ENCODE measurements around the gene KLF7.

DNA sequence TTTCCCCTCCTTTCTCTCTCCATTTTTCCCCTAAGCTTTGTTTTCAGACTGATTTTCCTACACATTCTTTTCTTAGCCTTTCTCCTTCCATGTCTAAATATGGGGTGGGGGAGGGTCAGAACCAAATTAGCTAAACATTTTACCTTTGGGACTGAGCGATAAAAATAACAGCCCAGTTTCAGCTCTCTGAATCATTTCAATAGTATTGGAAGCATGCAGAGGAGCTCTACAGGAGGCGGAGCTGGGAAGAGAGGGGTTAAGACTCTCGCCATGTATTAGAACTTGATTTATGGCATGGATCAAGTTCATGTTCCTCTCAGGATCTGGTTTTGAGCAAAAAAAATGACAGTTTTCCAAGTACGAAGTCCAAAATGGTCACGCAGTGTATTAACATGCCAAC is 117.3 kb downstream of the KLF7 start:
- TF ChIP-seq, protein P1, sequence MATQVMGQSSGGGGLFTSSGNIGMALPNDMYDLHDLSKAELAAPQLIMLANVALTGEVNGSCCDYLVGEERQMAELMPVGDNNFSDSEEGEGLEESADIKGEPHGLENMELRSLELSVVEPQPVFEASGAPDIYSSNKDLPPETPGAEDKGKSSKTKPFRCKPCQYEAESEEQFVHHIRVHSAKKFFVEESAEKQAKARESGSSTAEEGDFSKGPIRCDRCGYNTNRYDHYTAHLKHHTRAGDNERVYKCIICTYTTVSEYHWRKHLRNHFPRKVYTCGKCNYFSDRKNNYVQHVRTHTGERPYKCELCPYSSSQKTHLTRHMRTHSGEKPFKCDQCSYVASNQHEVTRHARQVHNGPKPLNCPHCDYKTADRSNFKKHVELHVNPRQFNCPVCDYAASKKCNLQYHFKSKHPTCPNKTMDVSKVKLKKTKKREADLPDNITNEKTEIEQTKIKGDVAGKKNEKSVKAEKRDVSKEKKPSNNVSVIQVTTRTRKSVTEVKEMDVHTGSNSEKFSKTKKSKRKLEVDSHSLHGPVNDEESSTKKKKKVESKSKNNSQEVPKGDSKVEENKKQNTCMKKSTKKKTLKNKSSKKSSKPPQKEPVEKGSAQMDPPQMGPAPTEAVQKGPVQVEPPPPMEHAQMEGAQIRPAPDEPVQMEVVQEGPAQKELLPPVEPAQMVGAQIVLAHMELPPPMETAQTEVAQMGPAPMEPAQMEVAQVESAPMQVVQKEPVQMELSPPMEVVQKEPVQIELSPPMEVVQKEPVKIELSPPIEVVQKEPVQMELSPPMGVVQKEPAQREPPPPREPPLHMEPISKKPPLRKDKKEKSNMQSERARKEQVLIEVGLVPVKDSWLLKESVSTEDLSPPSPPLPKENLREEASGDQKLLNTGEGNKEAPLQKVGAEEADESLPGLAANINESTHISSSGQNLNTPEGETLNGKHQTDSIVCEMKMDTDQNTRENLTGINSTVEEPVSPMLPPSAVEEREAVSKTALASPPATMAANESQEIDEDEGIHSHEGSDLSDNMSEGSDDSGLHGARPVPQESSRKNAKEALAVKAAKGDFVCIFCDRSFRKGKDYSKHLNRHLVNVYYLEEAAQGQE (IDR thresholded peaks at IDR 0.05; ENCODE audit: insufficient read depth in 1 of 2, low read depth in 2 of 2, low read length in 1 of 2) = no peak
- TF ChIP-seq, protein P2, sequence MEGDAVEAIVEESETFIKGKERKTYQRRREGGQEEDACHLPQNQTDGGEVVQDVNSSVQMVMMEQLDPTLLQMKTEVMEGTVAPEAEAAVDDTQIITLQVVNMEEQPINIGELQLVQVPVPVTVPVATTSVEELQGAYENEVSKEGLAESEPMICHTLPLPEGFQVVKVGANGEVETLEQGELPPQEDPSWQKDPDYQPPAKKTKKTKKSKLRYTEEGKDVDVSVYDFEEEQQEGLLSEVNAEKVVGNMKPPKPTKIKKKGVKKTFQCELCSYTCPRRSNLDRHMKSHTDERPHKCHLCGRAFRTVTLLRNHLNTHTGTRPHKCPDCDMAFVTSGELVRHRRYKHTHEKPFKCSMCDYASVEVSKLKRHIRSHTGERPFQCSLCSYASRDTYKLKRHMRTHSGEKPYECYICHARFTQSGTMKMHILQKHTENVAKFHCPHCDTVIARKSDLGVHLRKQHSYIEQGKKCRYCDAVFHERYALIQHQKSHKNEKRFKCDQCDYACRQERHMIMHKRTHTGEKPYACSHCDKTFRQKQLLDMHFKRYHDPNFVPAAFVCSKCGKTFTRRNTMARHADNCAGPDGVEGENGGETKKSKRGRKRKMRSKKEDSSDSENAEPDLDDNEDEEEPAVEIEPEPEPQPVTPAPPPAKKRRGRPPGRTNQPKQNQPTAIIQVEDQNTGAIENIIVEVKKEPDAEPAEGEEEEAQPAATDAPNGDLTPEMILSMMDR (IDR thresholded peaks at IDR 0.05) = no peak
- TF ChIP-seq POLR2AphosphoS5 (IDR thresholded peaks at IDR 0.05; ENCODE audit: low read depth, low read length) (no peak), TCF7L2 (IDR thresholded peaks at IDR 0.05; ENCODE audit: low read depth, low read length) (no peak), SIN3A (IDR thresholded peaks at IDR 0.05; ENCODE audit: borderline replicate concordance, insufficient read depth, low read depth, low read length) (no peak)
